HG03442 (cell line): ENCODE results near the gene LTA4H.

ENCODE experiments used
- ATAC-seq: cut with Tn5 transposase; IDR thresholded peaks from one replicate; pipeline ENCODE4 v1.9.1; 2021; ENCODE audit warnings: mild to moderate bottlenecking, moderate library complexity; ENCODE audit not compliant: unreplicated experiment

LTA4H gene

DNA sequence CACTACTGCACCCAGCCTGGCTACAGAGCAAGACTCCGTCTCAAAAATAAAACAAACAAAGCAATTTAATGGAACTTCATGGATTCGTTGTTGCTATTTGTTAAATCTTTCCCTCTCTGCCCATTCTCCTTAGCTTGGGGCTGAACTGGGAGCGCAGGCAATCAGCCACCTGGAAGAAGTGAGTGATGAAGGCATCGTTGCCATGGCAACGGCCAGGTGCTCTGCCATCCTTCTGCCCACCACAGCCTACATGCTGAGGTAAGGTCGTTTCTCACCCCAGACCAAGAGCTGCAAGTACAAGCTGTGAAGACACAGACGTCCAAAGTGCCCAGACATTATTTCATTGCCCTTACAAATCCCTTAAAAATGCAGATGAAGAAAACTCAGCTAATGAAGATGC lies 73.2 kb downstream of the LTA4H start:
- ATAC-seq, result no peak

DNA sequence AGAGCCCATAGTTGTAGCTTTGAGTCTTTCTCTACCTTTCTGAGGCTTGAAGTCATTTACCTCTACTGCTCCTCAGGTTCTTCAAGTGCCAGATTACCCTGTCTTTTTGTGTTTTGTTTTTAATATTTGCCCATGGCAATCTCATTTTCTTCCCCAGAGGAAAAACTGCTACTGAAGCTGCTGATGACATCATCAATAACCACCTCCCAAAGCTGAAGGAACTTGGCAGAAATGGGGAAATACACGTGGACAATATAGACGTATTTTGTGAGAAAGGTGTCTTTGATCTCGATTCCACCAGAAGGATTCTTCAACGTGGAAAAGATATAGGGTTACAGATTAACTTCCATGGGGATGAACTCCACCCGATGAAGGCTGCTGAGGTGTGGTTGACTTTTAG lies 75.1 kb downstream of the LTA4H start:
- no peak for ATAC-seq

DNA sequence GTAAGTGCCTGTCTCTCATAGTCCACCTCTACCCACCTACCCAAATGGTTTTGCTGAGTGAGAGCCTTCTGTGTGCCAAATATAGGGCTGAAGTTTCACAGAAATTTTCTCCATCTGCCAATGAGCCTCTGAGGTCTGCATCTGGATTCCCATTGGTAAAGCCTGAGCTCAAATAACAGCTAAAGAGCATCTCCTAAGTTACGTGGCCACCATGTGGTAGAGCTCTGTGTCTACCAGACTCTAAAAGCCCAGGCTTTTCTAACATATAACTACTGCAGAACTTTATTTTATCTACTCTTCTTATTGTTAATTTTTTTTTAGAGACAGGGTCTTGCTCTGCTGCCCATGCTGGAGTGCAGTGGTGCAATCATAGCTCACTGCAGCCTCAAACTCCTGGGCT lies 76.3 kb downstream of the LTA4H start:
- ATAC-seq, result no peak

- no peak for ATAC-seq
These were observed 78.7 kb downstream of the LTA4H start for GRCh38 chr12:95956557-95957145.

DNA sequence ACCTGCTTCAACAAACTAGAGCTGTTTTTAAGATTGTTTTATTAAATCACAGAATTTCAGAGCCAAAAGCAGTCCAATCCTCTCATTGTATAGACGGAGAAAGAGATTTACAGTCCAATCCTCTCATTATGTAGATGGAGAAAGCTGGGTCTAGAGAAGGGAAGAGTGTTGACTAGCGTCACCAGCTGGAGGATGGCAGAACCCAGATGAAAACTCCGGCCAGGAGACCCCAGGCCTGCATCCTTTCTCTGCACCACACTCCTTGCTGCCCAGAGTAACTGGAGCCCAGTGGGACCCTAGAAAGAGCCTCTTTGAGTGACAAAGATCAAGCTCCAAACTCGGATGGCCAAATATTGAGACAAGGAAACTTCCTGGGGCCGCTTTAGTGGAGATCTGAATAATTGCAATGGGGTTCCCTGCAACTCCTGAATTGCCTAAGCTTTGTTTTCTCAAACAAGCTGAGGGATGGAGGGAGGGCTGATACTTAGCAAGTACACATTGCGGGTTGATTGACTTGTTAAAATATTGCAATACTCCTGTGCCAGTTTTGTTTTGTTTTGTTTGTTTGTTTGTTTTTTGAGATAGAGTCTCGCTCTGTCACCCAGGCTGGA lies 79.7 kb downstream of the LTA4H start:
- ATAC-seq, result no peak

DNA sequence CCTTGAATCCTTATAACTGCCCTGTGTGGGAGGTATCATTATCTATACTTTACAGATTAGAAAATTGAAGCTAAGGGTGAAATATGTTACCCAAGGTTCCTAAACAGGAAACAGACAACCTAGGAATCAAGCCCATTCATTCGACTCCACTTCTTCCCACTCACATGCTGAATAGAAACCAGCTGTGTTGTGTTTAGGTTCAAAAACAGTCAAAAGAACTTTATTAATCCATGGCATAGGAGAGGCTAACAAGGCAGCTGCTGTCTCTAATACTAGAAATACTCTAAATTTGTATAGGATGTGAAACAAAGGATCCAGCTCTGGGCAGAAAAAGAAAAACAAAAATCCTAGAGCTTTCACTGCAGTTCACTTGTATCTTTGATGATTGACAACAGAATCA lies 82.4 kb downstream of the LTA4H start:
- no peak for ATAC-seq

DNA sequence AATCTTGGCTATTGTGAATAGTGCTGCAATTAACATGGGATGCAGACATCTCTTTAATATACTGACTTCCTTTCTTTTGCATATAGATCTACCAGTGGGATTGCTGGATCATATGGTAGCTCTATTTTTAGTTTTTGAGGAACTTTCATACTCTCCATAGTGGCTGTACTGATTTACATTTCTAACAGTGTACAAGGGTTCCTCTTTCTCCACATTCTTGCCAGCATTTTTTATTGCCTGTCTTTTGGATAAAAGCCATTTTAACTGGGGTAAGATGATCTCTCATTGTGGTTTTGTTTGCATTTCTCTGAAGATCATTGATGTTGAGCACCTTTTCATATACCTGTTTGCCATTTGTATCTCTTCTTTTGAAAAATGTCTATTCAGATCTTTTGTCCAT lies 83.9 kb downstream of the LTA4H start:
- ATAC-seq, result no peak
